NOMO-1 treated with DMSO at 0.1 percent for 48 hours (cell line): ENCODE measurements around the gene NOL6.
"Not testable (repeated sequence)": the region's sequence is repeated elsewhere in the genome, so short reads cannot be mapped to it uniquely, and the experiment has no call there.

Experiments
- DNase-seq: peaks from one replicate; lab custom pipeline; 2025; ENCODE audit not compliant: unreplicated experiment; lab: John Stamatoyannopoulos, UW

The NOL6 gene

GRCh38 chr9:33472881-33473615, 676 bp downstream of the NOL6 start:
- DNase-seq: peak; percentile 11

DNA sequence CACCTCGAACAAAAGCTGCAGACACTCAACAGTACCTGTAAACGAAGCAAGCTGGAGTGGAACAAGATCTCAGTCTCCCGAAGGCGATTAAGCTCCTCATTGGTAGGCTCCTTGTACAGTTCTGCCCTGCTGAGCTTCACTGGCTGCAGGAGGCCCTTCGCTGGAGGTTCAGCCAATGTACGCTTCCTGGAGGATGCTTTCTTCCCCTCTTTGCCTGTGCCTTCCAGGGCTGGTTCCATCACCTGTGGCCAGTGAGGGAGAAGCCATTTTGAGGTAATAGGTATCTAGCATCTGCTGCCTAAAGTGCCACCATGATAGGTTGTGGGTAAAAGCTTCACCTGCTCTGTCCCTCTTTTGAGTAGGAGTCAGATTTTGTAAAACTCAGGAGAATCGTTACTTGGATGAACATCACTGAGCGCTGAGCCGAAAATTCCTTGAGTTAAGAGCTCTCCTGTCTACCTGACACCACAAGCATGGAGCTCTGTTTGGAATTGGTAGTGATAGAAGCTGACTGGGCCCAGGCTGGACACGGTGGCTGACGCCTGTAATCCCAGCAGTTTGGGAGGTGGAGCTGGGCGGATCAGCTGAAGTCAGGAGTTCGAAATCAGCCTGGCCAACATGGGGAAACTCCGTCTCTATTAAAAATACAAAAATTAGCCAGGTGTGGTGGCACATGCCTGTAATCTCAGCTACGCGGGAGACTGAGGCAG, 1.4 kb downstream of the NOL6 start:
- no peak for DNase-seq

DNA sequence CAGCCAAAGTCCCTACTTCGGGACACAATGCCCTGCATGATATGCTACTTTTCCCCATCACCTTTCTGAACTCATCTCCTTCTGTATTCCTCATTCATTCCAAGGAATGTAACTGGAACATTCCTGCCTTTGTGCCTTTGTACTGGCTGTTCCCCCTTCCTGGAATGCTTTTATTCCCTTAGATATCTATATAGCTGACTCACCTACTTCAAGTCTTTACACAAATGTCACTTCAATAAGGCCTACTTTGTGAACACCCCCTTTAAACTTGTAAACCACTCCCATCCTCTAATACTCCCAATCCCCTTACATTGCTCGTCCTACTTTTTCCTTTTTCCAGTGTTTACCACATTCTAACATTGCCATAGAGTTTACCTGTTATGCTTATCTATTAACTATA, 2.4 kb downstream of the NOL6 start:
- no peak for DNase-seq

DNA sequence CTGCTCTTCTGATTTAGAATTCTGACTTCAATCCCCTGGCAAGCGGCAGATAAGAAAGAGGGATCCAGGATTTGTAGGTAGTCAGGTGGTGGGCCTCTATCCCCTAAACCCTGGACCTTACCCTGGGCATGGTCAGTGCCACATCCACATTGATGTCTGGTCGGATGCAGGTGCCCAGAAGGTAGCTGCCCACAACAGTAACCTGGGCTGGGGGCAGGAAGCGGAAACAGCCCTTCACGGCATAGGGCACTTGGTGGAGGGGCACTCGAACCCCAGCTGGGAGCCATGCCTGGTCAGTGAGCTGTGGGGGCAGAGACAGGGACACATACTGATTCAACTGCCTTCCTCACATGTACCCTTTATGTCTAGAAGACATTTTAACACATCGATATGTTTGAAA, 3.8 kb downstream of the NOL6 start:
- no peak for DNase-seq

GRCh38 chr9:33468797-33469621, 4.7 kb downstream of the NOL6 start:
- no peak for DNase-seq

- DNase-seq: no peak
Measured at GRCh38 chr9:33468215-33468730, 5.5 kb downstream of the NOL6 start.

DNA sequence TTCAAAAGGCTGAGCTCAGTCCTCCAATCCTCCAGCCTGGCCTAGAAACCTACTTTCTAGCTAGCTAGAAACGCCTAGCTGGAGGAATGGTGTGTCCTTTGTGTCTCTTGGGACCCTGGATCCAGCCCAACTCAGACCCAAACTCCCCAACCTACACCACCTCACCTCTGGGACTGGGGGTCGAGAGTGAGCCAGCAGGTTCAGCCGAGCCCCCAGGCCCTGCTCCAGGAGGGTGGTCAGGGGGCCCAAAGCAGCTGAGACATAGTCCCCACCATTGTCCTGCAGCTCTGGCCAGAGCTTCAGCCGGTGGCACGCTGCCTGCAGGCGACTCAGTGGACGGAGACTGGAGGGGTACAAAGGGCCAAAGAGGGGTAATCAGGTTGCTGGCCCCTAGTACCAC, 6.2 kb downstream of the NOL6 start:
- DNase-seq: no peak

- DNase-seq: peak; percentile 14
Measured at GRCh38 chr9:33466565-33467495, 6.9 kb downstream of the NOL6 start.

DNA sequence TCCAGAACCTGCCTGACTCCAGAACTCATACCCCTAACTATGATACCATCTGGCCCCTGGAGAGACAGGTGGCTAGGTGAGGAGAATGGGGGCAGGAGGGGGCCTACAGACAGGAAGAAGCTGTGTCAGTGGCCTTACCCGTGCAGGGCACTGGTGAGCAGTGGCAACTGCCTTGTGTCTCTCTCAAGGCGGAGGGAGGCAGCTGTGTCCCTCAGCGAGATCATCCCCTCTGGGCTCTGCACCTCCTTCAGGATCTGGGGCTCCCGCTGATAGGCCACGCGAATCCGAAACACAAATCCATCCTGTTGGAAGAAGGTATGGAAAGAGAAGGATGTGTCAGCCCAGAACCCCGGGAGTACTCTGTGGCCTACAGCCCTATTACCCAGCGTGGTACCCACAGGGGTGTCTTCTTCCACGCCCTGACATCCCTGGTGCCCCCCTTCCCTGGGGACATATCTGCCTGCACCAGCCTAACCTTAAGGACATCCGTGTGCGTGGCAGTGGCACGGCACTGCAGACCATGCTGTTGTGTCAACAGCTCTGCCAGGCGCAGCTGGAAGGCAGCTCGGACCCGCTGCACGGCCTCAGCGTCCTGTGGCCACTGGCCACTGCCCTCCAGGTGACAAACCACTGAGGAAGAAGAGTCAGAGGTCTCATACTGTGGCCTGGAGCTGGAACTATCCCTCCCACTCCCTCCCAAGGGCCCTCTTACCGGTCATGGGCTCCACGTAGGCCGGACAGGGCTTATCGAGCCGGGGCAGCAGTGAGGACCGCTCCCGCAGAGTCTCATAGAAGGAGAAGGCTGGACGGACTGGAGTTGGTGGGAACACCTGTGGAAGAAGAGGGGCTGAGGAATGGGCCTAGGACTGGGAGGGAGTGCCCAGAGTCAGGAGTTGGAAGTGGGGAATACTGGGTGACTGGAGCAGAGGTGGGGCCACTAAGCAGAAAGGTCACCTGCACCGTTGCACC, 7.8 kb downstream of the NOL6 start:
- no peak for DNase-seq

GRCh38 chr9:33465096-33465495, 8.6 kb downstream of the NOL6 start:
- no peak for DNase-seq

DNA sequence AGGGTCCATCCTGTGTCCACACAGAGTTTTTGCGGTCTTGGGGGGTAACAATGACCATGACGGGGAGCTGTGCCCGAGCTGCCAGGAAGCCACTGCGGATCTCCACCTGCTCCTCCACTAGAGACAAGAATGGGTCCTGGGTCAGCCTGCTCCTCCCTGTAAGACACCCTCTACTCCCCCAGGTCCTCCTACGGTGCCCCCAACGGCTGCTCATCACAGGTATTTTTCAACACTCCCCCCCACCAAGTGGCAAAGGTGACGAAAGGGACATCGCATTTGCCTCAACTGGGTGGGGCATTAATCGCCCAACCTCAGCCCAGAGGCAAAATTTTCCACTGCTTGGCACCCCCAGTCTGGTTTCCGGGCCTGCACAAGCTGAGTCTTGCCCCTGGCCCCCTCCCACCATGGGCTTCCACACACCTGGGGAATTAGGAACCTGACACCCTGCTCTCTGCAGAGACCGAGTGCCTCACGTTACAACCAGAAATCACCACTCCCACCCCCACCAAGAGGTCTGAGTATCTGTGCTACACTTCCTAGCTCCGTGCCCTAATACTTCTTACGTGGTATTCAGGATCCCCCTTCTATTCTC, 9.6 kb downstream of the NOL6 start:
- DNase-seq: no peak

DNA sequence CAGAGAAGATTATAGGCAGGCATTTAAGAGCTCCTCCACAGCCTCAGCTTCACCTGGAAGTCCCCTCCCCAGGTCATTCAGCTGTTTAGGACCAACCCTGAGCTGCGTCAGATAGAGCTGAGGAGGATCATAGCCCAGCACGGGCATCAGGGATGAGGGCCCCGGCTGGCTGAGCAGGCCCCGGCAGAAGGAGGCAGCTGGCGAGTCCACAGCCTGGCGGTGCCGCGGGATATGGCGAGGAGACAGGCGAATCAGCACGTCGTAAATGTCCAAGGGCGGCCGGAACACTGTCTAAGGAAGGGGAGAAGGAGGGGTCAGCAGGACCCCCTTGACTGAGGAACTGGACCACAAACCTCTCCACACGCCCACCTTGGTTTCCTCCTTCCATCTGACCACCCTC, 10.6 kb downstream of the NOL6 start:
- DNase-seq: no peak

DNA sequence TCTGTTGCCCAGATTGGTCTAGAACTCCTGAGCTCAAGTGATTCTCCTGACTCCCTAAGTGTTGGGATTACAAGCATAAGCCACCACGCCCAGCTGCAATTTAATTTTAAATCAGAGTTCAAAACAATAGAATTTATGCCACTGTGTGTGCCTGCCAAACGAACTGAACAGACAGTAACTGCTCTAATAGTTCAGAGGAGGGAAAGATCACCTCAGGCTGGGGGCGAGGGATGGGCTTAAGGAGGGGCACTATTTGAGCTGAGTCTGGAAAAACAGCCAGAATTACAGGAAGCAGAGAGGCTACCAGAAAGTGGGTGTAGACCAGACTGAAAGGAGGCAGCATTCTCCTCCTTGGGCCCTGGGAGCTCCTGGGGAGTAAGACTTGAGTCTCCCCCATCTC, 12.2 kb downstream of the NOL6 start:
- no peak for DNase-seq

GRCh38 chr9:33460854-33461253, 12.9 kb downstream of the NOL6 start:
- no peak for DNase-seq

- no peak for DNase-seq
Measured at GRCh38 chr9:33459115-33459514, 14.6 kb downstream of the NOL6 start.

- DNase-seq: no peak
Measured at GRCh38 chr9:33458444-33458843, 15.3 kb downstream of the NOL6 start.

GRCh38 chr9:33455945-33456344, 17.8 kb downstream of the NOL6 start:
- no peak for DNase-seq

GRCh38 chr9:33455456-33455855, 18.3 kb downstream of the NOL6 start:
- DNase-seq: not testable (repeated sequence)

GRCh38 chr9:33454661-33455026, 19.1 kb downstream of the NOL6 start:
- DNase-seq: not testable (repeated sequence)
